ENCODE results near the gene NPLOC4. TPM values are rescaled to one million over a fixed set of nuclear protein-coding genes. Genes with fewer than 3 reads are reported as not detected.
"Not testable (repeated sequence)": the region's sequence is repeated elsewhere in the genome, so short reads cannot be mapped to it uniquely, and the experiment has no call there.

NPLOC4 gene
- polyA plus RNA-seq, 1 of the 3 experiments (the other 2 are of a cell fraction) = 88.6 TPM

DNA sequence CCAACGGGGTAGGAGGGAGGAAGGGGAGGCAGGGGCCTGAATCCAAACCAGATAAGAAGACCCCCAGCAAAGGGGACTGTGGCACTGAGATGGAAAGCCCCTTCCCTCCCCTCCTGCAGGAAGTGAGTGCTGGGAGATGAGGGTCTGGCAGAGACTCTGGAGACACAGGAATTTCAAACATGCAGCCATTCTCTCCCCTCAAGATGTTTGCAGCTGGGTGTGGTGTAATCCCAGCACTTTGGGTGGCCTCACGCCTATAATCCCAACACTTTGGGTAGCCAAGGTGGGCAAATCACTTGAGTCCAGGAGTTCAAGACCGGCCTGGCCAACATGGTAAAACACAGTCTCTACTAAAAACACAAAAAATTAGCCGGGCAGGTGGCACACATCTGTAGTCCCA is 50.8 kb downstream of the NPLOC4 start:
- H3K36me3 ChIP-seq (replicated peaks in 1 of 2; ENCODE audit: control insufficient read depth in 1 of 2, insufficient read depth in 2 of 2, low read length in 1 of 2) = peaks cover 62 to 85% of the 10 kb centered on the region in 2 experiments
- H2AFZ ChIP-seq (ENCODE audit: low read depth) = no peak overlapping the region
- no peaks in the 10 kb centered on the region for H3K27me3 ChIP-seq (ENCODE audit: insufficient read depth)
- H3K9me2 ChIP-seq = no peaks in the 10 kb centered on the region
- 0 out of 2 replicates have a peak, but pooled peaks cover 9% of the 10 kb centered on the region for H4K20me1 ChIP-seq (ENCODE audit: insufficient read depth)
- H3K4me1 ChIP-seq (ENCODE audit: control insufficient read depth in 1 of 2, insufficient read depth in 2 of 2, low read depth in 1 of 2, low read length in 1 of 2) = peaks cover 0 to 5% of the 10 kb centered on the region in 2 experiments; a peak in 2 of 4 replicates
- H3K79me2 ChIP-seq (ENCODE audit: insufficient read depth) = peaks cover 28% of the 10 kb centered on the region; the same call in 1 of the 2 replicates
- H3F3A ChIP-seq (replicated peaks; ENCODE audit: insufficient read depth) = peaks cover 19% of the 10 kb centered on the region
- H3K27ac ChIP-seq (ENCODE audit: low read depth in 2 of 2, low read length in 1 of 2) = no peak overlapping the region
- TF ChIP-seq FOXM1 (IDR thresholded peaks at IDR 0.05; ENCODE audit: low read depth) (no peak), TEAD4 (IDR thresholded peaks at IDR 0.05; ENCODE audit: borderline replicate concordance, insufficient read depth) (no peak), SIN3A (IDR thresholded peaks at IDR 0.05; ENCODE audit: borderline replicate concordance, low read depth, low read length) (no peak), NFIC (IDR thresholded peaks at IDR 0.05; ENCODE audit: borderline replicate concordance) (no peak), NRF1 (IDR thresholded peaks at IDR 0.05; ENCODE audit: low read depth, low read length) (no peak)
- TF ChIP-seq, protein P1, sequence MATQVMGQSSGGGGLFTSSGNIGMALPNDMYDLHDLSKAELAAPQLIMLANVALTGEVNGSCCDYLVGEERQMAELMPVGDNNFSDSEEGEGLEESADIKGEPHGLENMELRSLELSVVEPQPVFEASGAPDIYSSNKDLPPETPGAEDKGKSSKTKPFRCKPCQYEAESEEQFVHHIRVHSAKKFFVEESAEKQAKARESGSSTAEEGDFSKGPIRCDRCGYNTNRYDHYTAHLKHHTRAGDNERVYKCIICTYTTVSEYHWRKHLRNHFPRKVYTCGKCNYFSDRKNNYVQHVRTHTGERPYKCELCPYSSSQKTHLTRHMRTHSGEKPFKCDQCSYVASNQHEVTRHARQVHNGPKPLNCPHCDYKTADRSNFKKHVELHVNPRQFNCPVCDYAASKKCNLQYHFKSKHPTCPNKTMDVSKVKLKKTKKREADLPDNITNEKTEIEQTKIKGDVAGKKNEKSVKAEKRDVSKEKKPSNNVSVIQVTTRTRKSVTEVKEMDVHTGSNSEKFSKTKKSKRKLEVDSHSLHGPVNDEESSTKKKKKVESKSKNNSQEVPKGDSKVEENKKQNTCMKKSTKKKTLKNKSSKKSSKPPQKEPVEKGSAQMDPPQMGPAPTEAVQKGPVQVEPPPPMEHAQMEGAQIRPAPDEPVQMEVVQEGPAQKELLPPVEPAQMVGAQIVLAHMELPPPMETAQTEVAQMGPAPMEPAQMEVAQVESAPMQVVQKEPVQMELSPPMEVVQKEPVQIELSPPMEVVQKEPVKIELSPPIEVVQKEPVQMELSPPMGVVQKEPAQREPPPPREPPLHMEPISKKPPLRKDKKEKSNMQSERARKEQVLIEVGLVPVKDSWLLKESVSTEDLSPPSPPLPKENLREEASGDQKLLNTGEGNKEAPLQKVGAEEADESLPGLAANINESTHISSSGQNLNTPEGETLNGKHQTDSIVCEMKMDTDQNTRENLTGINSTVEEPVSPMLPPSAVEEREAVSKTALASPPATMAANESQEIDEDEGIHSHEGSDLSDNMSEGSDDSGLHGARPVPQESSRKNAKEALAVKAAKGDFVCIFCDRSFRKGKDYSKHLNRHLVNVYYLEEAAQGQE (IDR thresholded peaks at IDR 0.05; ENCODE audit: low read depth, low read length) = no peak
- H3K4me3 ChIP-seq (ENCODE audit: low read depth in 2 of 2, low read length in 1 of 2) = no peak overlapping the region
- CTCF ChIA-PET = interaction anchor here (1.2 to 2.8 kb wide), 3 partner anchors 11 to 15 kb away, joined by 3 to 20 read pairs (median 3); no protein-coding TSS in a partner anchor
- H3K4me2 ChIP-seq = no peak overlapping the region
- 91% methylated on average over 4 of the region's 4 CpGs for WGBS (ENCODE audit: low lambda C conversion rate)
- no peak overlapping the region for H3K9ac ChIP-seq
- no peak for DNase-seq
- POLR2A ChIA-PET = no interaction called here
- no peaks in the 10 kb centered on the region for H3K9me3 ChIP-seq

DNA sequence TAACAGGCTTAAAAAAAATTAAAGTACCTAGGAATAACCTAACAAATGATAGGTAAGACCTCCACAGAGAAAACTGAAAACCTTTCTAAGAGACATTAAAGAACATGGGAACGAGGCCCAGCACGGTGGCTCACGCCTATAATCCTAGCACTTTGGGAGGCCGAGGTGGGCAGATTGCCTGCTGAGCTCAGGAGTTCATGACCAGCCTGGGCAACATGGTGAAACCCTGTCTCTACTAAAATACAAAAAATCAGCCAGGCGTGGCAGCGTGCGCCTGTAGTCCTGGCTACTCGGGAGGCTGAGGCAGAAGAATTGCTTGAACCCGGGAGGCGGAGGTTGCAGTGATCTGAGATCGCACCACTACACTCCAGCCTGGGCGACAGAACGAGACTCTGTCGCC is 52.1 kb downstream of the NPLOC4 start:
- POLR2A ChIA-PET = not testable (repeated sequence)

More for the DNA sequence above, 52.1 kb downstream of the NPLOC4 start:
- not testable (repeated sequence) for H3K9me3 ChIP-seq; H2AFZ ChIP-seq (ENCODE audit: low read depth); H3K27me3 ChIP-seq (ENCODE audit: insufficient read depth); H3K9ac ChIP-seq; H3K27ac ChIP-seq (ENCODE audit: low read depth in 2 of 2, low read length in 1 of 2); H3K4me3 ChIP-seq (ENCODE audit: low read depth in 2 of 2, low read length in 1 of 2); DNase-seq; H3K9me2 ChIP-seq; H3K4me2 ChIP-seq
- Histone ChIP-seq H3K4me1 (ENCODE audit: control insufficient read depth in 1 of 2, insufficient read depth in 2 of 2, low read depth in 1 of 2, low read length in 1 of 2) (peaks cover 0 to 14% of the 10 kb centered on the region in 2 experiments; a peak in 2 of 4 replicates), H3F3A (replicated peaks; ENCODE audit: insufficient read depth) (peaks cover 20% of the 10 kb centered on the region), H3K79me2 (ENCODE audit: insufficient read depth) (peaks cover 30% of the 10 kb centered on the region), H3K36me3 (replicated peaks in 1 of 2; ENCODE audit: control insufficient read depth in 1 of 2, insufficient read depth in 2 of 2, low read length in 1 of 2) (peaks cover 52 to 73% of the 10 kb centered on the region in 2 experiments), H4K20me1 (ENCODE audit: insufficient read depth) (peaks cover 10% of the 10 kb centered on the region; the same call in 1 of the 2 replicates)
- CTCF ChIA-PET = interaction anchor here (0.9 to 1.8 kb wide), 4 partner anchors 10 to 144 kb away, joined by 3 to 15 read pairs (median 3); no protein-coding TSS in a partner anchor
- 92% methylated on average over 14 of the region's 14 CpGs for WGBS (ENCODE audit: low lambda C conversion rate)

Data from SK-N-SH (cell line).